NB4 (cell line): ENCODE data around the gene OR5K4.

ENCODE experiments used
- DNase-seq: peaks from one replicate; pipeline ENCODE4 v3.0.0; 2010; ENCODE audit warnings: low read depth
- H3K4me3 ChIP-seq: one replicate; pipeline ENCODE4 v1.5.1; 2011; ENCODE audit warnings: mild to moderate bottlenecking, low read depth, low read length, moderate library complexity
- MYC ChIP-seq: IDR thresholded peaks from 2 replicates; pipeline ENCODE4 v1.6.1; 2011; ENCODE audit warnings: low read depth, low read length
- POLR2A ChIP-seq: IDR thresholded peaks from 2 replicates; pipeline ENCODE4 v1.6.1; 2011; ENCODE audit warnings: mild to moderate bottlenecking; ENCODE audit not compliant: insufficient read length; ENCODE audit errors: extremely low read depth
- TF ChIP-seq, protein P1 (sequence below): IDR thresholded peaks from one replicate; pipeline ENCODE4 v1.5.1; 2012; ENCODE audit warnings: low read depth, low read length
- TF ChIP-seq, protein P2 (sequence below): IDR thresholded peaks from 2 replicates; pipeline ENCODE4 v1.6.1; 2011; ENCODE audit warnings: low read depth, low read length

Gene OR5K4

DNA sequence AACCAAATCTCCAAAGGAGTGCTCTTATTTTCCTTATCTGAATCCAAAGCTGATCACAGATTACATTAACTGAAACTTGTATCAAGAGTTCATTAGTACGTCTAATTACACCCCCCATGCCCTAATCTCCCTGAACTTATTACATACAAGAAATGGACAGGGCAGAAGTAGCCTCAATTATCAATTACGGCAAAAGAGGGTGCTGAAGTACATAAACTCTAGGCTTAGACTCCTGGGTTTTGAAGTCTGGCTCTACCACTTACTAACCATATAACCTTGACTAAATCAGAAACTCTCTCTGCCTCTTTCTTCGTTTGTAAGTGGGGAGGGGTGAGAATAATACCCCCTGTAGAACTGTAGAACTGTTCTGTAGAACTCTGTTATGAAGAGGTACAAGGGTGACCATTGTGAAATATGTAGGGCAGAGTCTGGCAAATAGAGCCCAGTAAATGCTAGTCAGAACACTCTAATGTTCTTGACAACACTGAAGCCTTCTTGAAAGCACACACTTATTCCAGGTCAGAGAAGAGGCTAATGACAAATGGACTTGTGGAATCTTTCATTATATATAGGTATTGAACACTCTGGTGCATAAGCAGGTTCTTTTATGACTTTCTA, 19.6 kb upstream of the OR5K4 start:
- no peak overlapping the region for H3K4me3 ChIP-seq
- DNase-seq, result no peak
- TF ChIP-seq MYC (no peak), POLR2A (no peak)
- TF ChIP-seq, protein P1, sequence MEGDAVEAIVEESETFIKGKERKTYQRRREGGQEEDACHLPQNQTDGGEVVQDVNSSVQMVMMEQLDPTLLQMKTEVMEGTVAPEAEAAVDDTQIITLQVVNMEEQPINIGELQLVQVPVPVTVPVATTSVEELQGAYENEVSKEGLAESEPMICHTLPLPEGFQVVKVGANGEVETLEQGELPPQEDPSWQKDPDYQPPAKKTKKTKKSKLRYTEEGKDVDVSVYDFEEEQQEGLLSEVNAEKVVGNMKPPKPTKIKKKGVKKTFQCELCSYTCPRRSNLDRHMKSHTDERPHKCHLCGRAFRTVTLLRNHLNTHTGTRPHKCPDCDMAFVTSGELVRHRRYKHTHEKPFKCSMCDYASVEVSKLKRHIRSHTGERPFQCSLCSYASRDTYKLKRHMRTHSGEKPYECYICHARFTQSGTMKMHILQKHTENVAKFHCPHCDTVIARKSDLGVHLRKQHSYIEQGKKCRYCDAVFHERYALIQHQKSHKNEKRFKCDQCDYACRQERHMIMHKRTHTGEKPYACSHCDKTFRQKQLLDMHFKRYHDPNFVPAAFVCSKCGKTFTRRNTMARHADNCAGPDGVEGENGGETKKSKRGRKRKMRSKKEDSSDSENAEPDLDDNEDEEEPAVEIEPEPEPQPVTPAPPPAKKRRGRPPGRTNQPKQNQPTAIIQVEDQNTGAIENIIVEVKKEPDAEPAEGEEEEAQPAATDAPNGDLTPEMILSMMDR, result no peak
- TF ChIP-seq, protein P2, sequence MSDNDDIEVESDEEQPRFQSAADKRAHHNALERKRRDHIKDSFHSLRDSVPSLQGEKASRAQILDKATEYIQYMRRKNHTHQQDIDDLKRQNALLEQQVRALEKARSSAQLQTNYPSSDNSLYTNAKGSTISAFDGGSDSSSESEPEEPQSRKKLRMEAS, result no peak

DNA sequence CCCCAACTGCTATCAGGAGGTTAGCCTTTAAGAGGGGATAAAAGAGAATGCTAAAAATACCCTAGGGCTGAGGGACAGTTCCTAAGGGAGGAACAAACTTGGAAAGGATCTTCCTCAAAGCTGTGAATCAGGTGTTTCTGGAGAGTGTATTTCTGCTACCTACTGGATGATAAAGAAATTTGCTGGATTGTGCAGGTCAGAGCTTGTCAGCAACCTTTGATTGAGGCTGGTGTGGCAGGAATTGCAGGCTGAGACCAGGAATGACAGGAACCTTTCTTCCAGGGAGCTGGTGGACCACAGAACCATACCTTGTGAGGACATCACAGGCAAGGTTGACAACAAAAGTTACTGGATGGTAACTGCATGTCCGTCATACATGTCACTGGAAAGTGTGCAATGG, 14.6 kb upstream of the OR5K4 start:
- TF ChIP-seq POLR2A, result no peak
- TF ChIP-seq, protein P1, result no peak
- no peak for TF ChIP-seq MYC
- TF ChIP-seq, protein P2, result no peak

DNA sequence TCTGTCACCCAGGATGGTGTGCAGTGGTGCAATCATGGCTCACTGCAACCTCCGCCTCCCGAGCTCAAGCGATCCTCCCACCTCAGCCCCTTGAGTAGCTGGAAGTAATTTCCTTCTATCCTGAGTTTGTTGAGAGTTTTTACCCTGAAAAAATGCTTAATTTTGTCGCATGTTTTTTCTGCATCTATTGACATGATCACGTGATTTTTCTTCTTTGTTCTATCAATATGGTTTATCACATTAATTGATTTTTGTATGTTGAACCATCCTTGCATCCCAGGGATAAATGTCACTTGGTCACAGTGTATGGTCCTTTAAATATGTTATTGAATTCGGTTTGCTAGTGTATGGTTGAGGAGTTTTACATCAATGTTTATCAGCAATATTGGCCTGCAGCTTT, 11.9 kb upstream of the OR5K4 start:
- no peak for DNase-seq
- no peak for TF ChIP-seq POLR2A
- no peak for TF ChIP-seq MYC
- TF ChIP-seq, protein P1, result no peak
- TF ChIP-seq, protein P2, result no peak
- no peak overlapping the region for H3K4me3 ChIP-seq

More for the DNA sequence above, 14.6 kb upstream of the OR5K4 start:
- H3K4me3 ChIP-seq, result no peak overlapping the region
- DNase-seq, result no peak

DNA sequence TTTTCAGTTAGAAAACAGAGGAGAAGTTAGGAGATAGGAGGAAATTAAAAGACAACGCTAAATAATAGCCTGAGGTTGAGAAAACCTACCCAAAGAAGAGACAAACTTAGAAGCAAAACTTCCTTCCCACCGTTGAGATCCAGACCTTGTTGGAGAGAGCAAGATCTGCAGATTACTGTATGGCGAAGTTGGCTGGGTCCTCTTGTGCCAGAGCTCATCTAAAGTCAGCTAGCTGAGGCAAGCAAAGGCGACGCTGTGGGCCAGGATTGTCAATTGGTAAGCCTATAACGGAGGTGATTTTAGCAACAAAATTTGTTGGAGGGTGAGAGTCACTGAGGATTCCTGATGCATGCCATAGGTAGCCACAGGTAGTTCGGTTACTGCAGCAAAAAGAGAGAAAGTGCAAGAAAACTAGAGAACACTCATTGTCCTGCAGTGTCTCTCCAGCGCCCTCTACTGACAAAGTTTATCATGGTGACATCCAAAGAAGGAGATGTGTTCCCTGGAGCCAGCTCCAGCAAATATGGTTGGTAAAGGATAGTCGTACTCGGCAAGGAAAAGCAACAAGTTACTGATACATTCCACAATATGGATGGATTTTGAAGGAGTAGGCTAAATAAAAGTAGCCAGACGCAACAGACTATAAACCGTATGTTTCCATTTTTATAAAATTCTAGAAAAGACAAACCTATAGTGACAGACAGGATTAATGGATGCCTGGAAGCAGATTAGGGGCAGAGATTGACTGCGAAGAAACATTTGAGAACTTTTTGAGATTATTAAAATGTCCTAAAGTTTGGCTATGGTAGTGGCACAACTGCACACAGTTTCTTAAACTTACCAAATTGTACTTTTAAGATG, 9.8 kb upstream of the OR5K4 start:
- peak; percentile 61 for DNase-seq
- TF ChIP-seq, protein P1, result peak; percentile 83
- TF ChIP-seq POLR2A, result no peak
- TF ChIP-seq, protein P2, result 0 out of 2 replicates have a peak, but pooled peaks have one; percentile 9
- no peak for TF ChIP-seq MYC
- no peak overlapping the region for H3K4me3 ChIP-seq

DNA sequence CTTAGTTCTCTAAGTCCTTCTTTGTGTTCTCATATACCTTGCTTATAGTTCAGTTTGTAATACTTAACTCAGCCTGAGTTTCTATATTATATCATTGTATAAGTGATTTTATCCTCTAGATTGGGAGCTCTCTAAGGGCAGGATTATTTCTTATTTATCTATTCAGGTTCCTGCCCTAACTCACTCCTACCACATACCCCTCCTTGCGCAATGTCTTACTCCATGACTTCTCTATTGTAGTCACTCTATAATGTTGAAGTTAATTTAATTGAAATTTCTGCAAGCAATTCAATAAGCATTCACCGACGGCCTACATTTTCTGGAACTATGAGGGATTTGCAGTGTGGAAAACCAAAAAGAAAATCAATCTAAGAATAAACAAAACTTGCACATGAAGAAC, 3.6 kb upstream of the OR5K4 start:
- H3K4me3 ChIP-seq, result no peak overlapping the region
- DNase-seq, result peak; percentile 5
- TF ChIP-seq POLR2A (no peak), MYC (no peak)
- TF ChIP-seq, protein P1, result no peak
- TF ChIP-seq, protein P2, result no peak
